Measurements from ENCODE around the gene SHE.

- TF ChIP-seq CTCF (IDR thresholded peaks at IDR 0.05 in 2 of 3, conservative IDR thresholded peaks at IDR 0.05 in 1 of 3; ENCODE audit: control insufficient read depth in 2 of 3, extremely low read depth in 1 of 3, insufficient read depth in 1 of 3, low read depth in 3 of 3, low read length in 3 of 3): no peak
- no peak for TF ChIP-seq ESRRA (IDR thresholded peaks at IDR 0.05; ENCODE audit: low read length)
- TF ChIP-seq CEBPB (IDR thresholded peaks at IDR 0.05; ENCODE audit: borderline replicate concordance in 1 of 2, low read depth in 2 of 2, low read length in 2 of 2): no peak
- TF ChIP-seq SP1 (IDR thresholded peaks at IDR 0.05; ENCODE audit: low read depth, low read length): no peak
- TF ChIP-seq SMAD1 (IDR thresholded peaks at IDR 0.05; ENCODE audit: low read depth, partially characterized antibody): no peak
- TF ChIP-seq REST (IDR thresholded peaks at IDR 0.05; ENCODE audit: low read depth, low read length): no peak
- no peak for TF ChIP-seq ZNF24 (IDR thresholded peaks at IDR 0.05)
- TF ChIP-seq POLR2A (IDR thresholded peaks at IDR 0.05; ENCODE audit: low read depth, low read length): no peak
- TF ChIP-seq SPI1 (IDR thresholded peaks at IDR 0.05; ENCODE audit: borderline replicate concordance, insufficient read depth, low read depth, low read length): no peak
- TF ChIP-seq MEF2A (IDR thresholded peaks at IDR 0.05; ENCODE audit: insufficient read depth, low read depth, low read length): no peak
- no peak; the same call in 1 of the 2 replicates for TF ChIP-seq TCF7 (IDR thresholded peaks at IDR 0.05; ENCODE audit: borderline replicate concordance)
- TF ChIP-seq FOS (IDR thresholded peaks at IDR 0.05; ENCODE audit: borderline replicate concordance, extremely low read depth, insufficient read length): no peak
These were observed 5.8 kb downstream of the SHE start for GRCh38 chr1:154496383-154496782.

Data from GM12878 (cell line).